HG03378 (cell line): ENCODE results near the gene LHB.
"Not testable (repeated sequence)": the region's sequence is repeated elsewhere in the genome, so short reads cannot be mapped to it uniquely, and the experiment has no call there.

Source experiments
- ATAC-seq: cut with Tn5 transposase; IDR thresholded peaks from one replicate; pipeline ENCODE4 v1.9.1; 2021; ENCODE audit warnings: mild to moderate bottlenecking, moderate library complexity; ENCODE audit not compliant: unreplicated experiment

The LHB gene

DNA sequence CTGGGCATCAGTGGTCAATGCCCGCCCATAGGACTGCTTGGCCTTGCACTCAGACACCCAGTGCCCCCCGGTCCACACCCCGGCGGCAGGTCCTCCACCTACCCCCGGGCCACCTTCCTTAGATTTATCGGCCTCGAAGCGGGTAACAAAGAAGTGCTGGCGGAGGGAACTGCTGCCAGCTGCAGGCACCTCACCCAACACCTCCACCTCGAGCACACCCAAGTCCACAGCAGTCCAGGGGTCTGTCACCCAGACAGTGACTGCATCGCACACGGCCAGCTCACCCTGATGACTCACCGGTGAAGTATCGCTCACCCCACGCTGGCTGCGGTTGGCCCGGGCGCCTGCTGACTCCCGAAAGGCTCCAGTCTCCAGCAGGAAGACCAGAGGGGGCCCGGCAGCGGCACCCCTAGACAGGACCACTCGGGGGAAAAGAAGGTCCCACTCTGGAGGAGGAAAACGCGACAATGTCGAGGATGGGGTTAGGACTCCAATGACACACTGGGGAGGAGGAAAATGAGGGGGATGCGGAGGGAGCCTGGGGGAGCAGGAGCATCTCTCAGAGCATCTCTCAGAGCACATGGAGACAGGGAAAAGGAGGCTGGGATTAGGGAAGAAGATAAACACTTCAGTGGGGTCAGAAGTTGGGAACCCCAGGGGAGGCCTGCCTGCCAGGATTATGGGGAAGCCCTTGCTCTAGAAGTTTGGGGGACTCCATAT, 21.8 kb upstream of the LHB start:
- not testable (repeated sequence) for ATAC-seq

DNA sequence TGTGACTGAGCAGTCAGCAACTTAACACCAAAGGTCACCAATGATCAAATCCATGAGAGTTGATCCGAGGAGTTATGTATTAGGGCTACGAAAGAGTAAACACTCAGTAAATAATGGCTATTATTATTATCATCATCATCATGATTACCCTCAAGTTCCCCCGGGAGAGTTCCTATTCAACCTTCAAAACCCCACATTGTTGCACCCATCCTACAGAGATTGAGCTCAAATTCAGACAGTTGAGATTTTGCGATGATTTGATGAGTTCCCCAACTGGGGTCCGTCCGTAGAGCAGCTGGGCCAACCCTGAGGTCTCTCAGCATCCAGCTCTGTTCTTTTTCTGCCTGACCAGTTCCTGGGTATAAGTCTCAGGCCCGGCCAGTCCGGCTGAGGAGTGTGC, 21.2 kb upstream of the LHB start:
- not testable (repeated sequence) for ATAC-seq

DNA sequence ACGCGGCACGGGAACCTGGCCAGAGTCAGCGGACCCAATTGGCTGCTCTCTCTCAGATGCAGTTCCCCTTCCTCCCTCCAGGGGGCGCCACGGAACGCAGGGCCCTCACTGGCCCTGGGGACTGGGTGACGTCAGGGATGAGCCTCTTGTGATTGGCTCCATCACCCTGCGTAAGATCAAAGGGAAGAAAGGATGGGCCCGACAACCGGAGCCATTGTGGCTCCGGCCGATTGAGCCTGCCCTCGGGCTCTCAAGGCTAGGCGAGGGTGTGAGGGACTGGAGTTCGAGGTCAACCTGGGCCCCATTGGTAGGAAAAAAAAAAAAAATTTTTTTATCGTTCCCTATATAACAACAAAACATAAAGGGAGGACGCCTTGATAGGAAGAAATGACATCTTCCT, 19.9 kb upstream of the LHB start, which contains the start of gene CGB1:
Gene CGB1, minus strand, starts transcription at position 81 of the 400 bp plus-strand sequence. CDS start 184 bp downstream, outside the sequence.
- ATAC-seq = not testable (repeated sequence)

DNA sequence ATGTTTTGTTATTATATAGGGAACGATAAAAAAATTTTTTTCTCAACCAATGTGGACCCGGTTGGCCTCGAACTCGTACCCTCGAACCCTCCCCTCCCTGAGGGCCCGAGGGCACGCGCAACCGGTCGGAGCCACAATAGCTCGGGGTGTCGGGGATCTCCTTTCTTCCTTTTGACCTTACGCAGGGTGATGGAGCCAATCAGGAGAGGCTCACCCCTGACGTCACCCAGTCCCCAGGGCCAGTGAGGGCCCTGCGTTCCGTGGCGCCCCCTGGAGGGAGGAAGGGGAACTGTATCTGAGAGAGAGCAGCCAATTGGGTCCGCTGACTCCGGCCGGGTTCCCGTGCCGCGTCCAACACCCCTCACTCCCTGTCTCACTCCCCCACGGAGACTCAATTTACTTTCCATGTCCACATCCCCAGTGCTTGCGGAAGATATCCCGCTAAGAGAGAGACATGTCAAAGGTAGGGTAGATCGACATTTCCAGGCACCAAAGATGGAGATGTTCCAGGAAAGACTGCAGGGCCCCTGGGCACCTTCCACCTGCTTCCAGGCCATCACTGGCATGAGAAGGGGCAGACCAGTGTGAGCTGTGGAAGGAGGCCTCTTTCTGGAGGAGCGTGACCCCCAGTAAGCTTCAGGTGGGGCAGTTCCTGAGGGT, 14.9 kb upstream of the LHB start, which contains the start of gene CGB2:
Gene CGB2, plus strand, starts transcription at position 249 of the 660 bp plus-strand sequence. Its CDS starts 206 bp downstream, at position 455.
- ATAC-seq = not testable (repeated sequence)

DNA sequence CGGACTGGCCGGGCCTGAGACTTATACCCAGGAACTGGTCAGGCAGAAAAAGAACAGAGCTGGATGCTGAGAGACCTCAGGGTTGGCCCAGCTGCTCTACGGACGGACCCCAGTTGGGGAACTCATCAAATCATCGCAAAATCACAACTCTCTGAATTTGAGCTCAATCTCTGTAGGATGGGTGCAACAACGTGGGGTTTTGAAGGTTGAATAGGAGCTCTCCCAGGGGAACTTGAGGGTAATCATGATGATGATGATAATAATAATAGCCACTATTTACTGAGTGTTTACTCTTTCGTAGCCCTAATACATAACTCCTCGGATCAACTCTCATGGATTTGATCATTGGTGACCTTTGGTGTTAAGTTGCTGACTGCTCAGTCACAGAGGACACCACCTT, 13.4 kb upstream of the LHB start:
- ATAC-seq = not testable (repeated sequence)

DNA sequence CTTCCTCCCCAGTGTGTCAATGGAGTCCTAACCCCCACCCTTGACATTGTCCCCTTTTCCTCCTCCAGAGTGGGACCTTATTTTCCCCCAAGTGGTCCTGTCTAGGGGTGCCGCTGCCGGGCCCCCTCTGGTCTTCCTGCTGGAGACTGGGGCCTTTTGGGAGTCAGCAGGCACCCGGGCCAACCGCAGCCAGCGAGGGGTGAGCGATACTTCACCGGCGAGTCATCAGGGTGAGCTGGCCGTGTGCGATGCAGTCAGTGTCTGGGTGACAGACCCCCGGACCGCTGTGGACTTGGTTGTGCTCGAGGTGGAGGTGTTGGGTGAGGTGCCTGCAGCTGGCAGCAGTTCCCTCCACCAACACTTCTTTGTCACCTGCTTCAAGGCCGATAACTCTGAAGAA, 12.9 kb upstream of the LHB start:
- not testable (repeated sequence) for ATAC-seq

DNA sequence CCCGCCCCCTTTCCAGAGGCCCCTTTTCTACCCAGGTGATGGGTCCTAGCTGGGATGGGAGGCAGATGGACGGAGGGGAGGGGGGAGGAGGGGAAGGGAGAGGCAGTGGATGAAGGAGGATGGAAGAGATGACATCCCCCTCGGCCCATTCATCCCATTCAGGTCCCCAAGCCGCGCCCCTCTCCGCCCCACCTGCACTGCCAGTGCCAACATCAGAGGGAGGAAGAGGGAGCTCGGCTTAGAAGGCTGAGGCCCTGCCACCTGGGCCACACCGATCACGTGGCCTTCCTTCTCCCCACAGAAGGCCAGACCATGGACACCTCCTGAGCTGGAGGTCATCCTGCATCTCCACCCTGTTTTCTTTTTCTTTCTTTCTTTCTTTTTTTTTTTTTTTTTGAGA, 11.8 kb upstream of the LHB start:
- not testable (repeated sequence) for ATAC-seq

DNA sequence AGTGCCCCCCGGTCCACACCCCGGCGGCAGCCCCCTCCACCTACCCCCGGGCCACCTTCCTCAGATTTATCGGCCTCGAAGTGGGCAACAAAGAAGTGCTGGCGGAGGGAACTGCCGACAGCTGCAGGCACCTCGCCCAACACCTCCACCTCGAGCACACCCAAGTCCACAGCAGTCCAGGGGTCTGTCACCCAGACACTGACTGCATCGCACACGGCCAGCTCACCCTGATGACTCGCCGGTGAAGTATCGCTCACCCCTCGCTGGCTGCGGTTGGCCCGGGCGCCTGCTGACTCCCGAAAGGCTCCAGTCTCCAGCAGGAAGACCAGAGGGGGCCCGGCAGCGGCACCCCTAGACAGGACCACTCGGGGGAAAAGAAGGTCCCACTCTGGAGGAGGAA, 8.7 kb upstream of the LHB start:
- ATAC-seq = not testable (repeated sequence)

DNA sequence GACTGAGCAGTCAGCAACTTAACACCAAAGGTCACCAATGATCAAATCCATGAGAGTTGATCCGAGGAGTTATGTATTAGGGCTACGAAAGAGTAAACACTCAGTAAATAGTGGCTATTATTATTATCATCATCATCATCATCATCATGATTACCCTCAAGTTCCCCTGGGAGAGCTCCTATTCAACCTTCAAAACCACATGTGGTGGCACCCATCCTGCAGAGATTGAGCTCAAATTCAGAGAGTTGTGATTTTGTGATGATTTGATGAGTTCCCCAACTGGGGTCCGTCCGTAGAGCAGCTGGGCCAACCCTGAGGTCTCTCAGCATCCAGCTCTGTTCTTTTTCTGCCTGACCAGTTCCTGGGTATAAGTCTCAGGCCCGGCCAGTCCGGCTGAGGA, 8.2 kb upstream of the LHB start:
- not testable (repeated sequence) for ATAC-seq

DNA sequence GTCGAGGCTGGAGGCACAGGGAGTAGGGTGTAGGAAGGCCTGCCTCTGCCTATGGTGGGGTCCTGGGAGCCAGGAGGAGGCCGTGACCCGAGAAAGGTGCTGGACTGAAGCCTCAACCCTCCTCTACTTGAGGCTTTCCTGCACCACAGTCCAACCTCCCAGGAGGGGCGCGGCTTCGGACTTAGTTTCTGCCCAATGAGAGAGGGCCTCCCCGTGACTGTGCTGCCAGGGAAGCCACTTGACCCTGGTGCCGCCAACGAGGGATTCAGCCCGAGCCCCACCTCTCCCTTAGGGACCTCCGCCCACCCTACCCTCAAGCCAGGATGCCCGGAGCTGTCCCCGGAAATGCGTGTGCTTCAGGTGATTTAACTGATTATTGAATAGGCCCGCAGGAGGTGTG, 7.3 kb upstream of the LHB start, which contains the start of gene CGB3:
Gene CGB3, minus strand, starts transcription at position 101 of the 400 bp plus-strand sequence. CDS start 362 bp downstream, outside the sequence.
- not testable (repeated sequence) for ATAC-seq

DNA sequence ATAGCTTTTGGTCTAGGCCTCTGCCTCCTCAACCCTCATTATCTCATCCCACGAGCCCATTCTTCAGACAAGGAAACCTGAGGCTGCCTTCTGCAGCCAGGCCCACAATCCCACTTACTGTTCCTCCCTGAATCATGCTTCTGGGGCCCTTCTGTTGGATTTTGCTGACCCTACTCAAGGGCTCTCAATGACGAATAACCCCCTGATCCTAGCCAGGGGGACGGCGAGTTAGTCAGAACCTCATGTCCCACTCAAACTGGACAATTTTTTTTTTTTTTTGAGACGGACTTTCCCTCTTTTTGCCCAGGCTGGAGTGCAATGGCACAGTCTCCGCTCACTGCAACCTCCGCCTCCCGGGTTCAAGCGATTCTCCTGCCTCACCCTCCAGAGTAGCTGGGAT, 5.2 kb upstream of the LHB start:
- ATAC-seq = no peak

DNA sequence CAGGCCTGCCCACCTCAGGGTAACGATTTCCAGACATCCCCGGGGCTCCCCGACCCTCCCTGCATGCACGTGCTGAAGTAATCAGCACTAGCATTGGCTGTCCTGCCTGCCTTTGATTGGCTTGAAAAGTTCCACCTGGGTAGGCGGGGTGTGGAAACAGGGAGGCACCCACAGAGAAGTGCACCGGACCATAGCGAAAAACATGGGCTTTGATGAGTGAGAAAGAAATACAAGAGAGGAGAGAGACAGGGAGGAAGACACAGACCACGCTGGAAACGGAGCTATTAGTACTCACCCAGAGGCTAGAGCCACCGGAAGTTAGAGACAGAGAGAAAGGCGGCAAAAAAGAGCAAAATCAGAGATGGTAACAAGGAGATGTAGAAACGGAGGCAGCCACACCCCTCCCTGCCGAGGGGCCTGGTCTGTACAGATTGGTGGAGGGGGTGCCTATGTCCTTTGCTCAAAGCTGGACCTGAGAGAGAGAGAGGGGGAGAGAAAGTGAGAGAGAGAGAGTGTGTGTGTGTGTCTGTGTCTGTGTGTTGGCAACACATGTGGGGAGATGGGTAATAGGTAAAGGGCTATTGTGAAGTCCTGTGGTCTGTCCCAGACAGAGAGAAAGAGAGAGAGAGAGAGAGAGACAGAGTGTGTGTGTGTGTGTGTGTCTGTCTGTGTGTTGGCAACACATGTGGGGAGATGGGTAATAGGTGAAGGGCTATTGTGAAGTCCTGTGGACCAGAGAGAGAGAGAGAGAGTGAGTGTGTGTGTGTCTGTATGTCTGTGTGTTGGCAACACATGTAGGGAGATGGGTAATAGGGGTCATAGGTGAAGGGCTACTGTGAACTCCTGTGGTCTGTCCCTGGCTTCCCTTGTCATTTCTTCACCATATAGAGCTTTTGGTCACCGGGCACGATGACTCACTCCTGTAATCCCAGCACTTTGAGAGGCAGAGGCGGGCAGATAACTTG, 4.3 kb upstream of the LHB start:
- ATAC-seq = no peak

DNA sequence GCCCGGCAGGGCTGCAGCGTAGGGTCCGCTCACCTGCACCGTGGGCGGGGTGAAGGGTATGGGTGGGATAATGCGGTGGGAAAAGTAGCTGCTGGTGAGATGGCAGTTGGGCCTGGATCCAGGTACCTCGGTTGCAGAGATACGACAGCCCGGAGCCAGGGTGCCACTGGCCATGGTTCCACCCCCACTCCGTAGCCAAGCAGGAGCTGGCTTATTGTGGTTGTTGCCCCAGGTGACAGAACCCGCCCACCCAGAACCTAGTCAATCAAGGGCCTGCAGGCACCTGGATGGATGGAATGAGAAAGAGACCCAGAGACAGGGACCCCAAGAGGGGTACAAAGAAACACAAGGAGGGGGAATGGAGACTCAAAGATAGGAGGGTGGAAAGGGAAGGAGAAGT, 3.5 kb upstream of the LHB start:
- no peak for ATAC-seq

DNA sequence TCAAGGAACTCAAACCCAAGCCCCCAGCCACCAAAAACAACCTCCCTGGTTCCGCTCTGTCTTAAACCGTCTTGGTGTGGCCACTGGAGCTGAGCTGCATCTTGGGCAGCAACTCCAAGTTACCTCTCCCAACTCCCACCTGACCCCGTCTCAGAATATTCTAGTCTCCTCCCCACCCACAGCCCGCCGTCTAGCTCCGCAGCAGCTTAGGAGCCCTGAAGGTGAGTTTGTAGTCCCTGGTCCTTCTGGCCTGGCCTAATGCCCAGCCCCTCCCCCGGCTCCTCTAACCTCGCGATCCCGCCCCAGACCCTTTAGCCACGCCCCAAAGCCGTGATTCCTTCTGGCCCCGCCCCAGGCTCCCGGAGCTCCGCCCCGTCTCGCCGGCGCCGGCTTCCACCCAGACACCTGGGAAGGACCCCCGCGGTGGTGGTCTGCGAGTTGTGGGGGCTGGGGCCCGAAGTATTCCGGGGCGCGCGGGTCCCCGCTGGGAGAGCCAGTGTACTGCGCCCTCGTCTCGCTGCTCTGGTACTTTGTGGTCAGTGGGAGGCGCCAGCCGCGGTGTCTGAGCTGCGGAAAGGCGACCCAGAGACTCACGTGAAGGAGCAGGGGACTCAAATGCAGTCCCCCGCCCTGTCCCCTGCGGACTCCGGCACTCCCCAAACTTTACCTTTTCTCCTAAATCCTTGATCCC, 2.5 kb upstream of the LHB start:
- no peak for ATAC-seq

DNA sequence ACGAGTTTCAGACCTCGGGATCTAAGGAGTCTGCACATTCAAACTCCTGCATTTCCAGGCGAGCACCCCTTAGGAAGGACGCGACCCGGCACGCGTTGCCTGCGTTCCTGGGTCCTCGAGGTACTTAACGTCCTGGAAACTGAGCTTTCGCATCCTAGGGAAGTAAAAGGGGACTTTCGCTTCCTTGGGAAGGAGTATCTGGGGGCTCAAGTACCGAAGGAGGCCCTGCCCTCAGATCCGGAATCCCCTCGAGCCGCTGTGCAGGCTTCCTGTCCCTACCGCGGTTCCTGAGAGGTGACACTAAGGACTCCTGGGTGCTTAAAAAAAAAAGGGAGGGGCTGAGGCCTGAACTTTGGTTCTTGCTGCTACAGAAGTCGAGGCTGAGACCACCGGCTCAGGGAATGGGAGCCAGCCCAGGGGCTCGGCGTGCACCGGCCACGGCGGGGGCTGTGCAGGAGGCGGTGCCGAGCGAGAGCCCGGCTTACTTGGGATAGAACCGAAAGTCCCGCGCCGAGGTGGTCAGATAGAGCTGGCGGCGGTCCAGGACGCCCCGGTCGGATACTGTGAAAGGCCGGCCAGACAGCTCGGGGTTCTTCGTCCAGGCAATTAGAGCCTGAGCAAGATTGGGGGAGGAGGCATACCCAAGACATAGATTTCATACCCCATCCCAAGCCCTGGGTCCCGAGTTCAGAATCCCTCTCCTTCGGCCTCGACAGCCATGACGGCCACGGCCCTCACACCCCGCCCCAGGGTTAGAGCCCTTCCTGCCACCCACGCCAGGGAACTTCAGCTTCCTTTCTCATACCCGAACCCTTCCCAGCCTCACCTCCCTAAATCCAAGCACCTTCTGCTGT, 1.7 kb upstream of the LHB start:
- ATAC-seq = not testable (repeated sequence)

DNA sequence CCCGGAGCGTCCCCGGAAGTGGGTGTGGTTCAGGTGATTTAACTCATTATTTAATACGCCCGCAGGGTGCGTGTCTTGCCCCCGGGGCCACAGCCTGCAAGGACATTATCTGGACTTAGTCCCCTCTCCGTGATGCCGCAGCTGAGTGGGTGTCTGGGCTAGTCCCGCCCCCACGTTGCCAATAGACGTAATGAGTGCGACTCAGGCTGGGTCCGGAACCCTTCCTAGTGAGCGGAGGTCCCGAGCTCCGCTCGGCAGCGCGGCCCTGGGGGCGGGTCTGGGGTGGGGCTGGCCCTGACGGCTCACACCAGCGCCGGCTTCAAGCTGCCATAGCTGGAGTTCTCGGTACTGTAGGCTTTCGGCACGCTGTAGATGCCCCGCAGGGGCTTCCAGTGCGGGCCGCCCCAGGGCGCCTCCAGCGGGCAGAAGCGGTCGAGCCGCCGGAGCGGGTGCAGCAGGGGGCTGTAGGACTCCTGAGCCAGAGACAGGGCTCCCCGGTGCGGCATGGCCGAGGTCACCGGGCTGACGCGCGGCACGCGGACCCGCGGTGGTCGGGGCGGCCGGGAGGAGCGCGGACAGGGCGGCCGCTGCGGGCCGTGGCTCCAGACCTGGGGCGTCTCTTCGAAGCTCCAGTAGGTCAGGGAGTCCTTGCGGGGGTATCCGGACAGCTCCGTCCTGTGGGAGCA, 918 bp upstream of the LHB start:
- no peak for ATAC-seq

DNA sequence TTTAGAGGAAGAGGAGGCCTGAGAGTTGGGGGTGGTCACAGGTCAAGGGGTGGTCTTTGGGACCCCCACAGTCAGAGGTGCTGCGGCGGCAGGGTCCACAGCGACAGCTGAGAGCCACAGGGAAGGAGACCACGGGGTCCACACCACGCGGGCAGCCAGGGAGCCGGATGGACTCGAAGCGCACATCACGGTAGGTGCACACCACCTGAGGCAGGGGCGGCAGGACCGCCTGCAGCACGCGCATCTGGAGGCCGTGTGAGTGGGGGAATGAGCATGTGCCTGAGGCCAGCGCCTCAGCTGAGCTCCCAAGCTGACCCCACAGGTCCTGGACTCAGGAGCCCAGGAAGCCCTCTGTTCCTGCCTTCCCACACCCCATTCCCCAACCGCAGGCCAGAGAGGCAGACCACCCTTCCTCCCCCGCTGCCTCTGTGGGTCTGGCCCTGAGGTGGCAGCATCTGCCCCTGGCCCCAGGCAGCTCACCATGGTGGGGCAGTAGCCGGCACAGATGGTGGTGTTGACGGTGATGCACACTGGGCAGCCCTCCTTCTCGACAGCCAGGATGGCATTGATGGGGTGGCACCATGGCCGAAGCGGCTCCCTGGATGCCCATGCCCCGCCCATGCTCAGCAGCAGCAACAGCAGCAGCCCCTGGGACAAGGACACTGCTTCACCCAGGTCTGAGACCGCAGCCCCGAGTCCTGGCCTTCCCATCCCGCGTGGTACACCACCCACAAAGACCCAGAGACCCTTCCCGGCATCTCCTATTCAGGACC, 638 bp downstream of the LHB start:
- ATAC-seq = no peak

DNA sequence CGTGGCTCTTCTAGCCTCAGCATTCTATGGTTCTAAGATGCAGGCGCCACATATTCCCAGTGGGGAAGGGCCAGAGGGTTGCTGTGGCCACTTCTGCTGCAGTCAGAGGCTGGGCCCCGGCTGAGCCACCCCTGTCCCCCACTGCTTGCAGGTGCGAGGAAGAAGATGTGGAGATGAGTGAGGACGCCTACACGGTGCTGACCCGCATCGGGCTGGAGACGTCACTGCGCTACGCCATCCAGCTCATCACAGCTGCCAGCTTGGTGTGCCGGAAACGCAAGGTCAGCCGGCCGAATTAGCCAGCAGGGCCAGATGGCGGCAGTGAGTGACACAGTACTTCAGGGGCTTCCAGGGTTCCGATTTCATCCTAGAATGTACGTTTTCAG, 2.0 kb downstream of the LHB start:
- no peak for ATAC-seq
